WTC11 (cell line): Measurements from ENCODE around the gene ASPM. TPM values are rescaled to one million over a fixed set of nuclear protein-coding genes. Genes with fewer than 3 reads are reported as not detected.
"Not testable (repeated sequence)": the region's sequence is repeated elsewhere in the genome, so short reads cannot be mapped to it uniquely, and the experiment has no call there.

Experiments
- ATAC-seq: fragments of 200-7000 bp; cut with Tn5 transposase; 2 replicates; pipeline ENCODE4 v1.10.0; 2021; ENCODE audit warnings: mild to moderate bottlenecking, moderate library complexity
- CTCF ChIA-PET: fragments of 300-600 bp; sonication (Branson Sonifier 250); formaldehyde crosslinking; loops from one replicate; lab custom pipeline; 2021; ENCODE audit warnings: antibody characterized with exemption; lab: Charles Lee
- POLR2A ChIA-PET: fragments of 350-600 bp; sonication (Branson Sonifier 250); formaldehyde crosslinking; loops from one replicate; lab custom pipeline; 2021; ENCODE audit warnings: antibody characterized with exemption; lab: Charles Lee
- DNase-seq: peaks from one replicate; pipeline ENCODE4 v3.0.0; 2021; ENCODE audit warnings: low spot score
- H3K27ac Mint-ChIP-seq: 2 replicates; pipeline ENCODE4 v1.8.0; 2021; ENCODE audit warnings: mixed read lengths
- H3K27me3 Mint-ChIP-seq: 2 replicates; pipeline ENCODE4 v1.8.0; 2021; ENCODE audit warnings: low read depth, mild to moderate bottlenecking, moderate library complexity, mixed read lengths
- H3K36me3 Mint-ChIP-seq: 2 replicates; pipeline ENCODE4 v1.8.0; 2021; ENCODE audit warnings: mixed read lengths
- H3K4me1 Mint-ChIP-seq: 2 replicates; pipeline ENCODE4 v1.8.0; 2022; ENCODE audit warnings: mixed read lengths
- H3K4me3 Mint-ChIP-seq: 2 replicates; pipeline ENCODE4 v1.8.0; 2021; ENCODE audit warnings: mild to moderate bottlenecking, moderate library complexity, mixed read lengths
- H3K9me3 Mint-ChIP-seq: 2 replicates; pipeline ENCODE4 v1.8.0; 2021; ENCODE audit warnings: mixed read lengths
- AR ChIP-seq: fragments of 250-450 bp; sonication (Bioruptor Pico); IDR thresholded peaks from 2 replicates; pipeline ENCODE4 v1.9.0; 2021; ENCODE audit warnings: mild to moderate bottlenecking
- CREM ChIP-seq: sonication (generic); formaldehyde crosslinking; IDR thresholded peaks from 2 replicates; pipeline ENCODE4 v1.8.1; 2022; ENCODE audit warnings: mild to moderate bottlenecking, missing genetic modification reagents, moderate library complexity
- HMGXB4 ChIP-seq: sonication (generic); formaldehyde crosslinking; IDR thresholded peaks from 2 replicates; pipeline ENCODE4 v1.8.1; 2023; ENCODE audit warnings: mild to moderate bottlenecking, moderate library complexity, missing genetic modification reagents
- JUN ChIP-seq: sonication (generic); formaldehyde crosslinking; IDR thresholded peaks from 2 replicates; pipeline ENCODE4 v1.8.0; 2023; ENCODE audit warnings: mild to moderate bottlenecking, missing genetic modification reagents
- KAT7 ChIP-seq: sonication (generic); formaldehyde crosslinking; IDR thresholded peaks from 2 replicates; pipeline ENCODE4 v1.8.1; 2023; ENCODE audit warnings: missing genetic modification reagents, mild to moderate bottlenecking, borderline replicate concordance
- MLX ChIP-seq: sonication (generic); formaldehyde crosslinking; IDR thresholded peaks from 2 replicates; pipeline ENCODE4 v1.8.1; 2023; ENCODE audit warnings: mild to moderate bottlenecking, missing genetic modification reagents, moderate library complexity
- MYBL2 ChIP-seq: sonication (generic); formaldehyde crosslinking; IDR thresholded peaks from 2 replicates; pipeline ENCODE4 v1.8.1; 2023; ENCODE audit warnings: mild to moderate bottlenecking, moderate library complexity, missing genetic modification reagents
- NFATC4 ChIP-seq: fragments of 250-450 bp; sonication (Bioruptor Pico); IDR thresholded peaks from 2 replicates; pipeline ENCODE4 v1.9.0; 2021; ENCODE audit warnings: mild to moderate bottlenecking
- NR3C1 ChIP-seq: sonication (generic); formaldehyde crosslinking; conservative IDR thresholded peaks from 2 replicates; pipeline ENCODE4 v1.8.1; 2023; ENCODE audit warnings: low read depth, mild to moderate bottlenecking, missing genetic modification reagents
- OVOL2 ChIP-seq: fragments of 250-450 bp; sonication (Bioruptor Pico); IDR thresholded peaks from 2 replicates; pipeline ENCODE4 v1.9.0; 2021; ENCODE audit warnings: mild to moderate bottlenecking, borderline replicate concordance
- RORB ChIP-seq: fragments of 250-450 bp; sonication (Bioruptor Pico); IDR thresholded peaks from 2 replicates; pipeline ENCODE4 v1.9.0; 2021; ENCODE audit warnings: mild to moderate bottlenecking
- TP53 ChIP-seq: sonication (generic); formaldehyde crosslinking; IDR thresholded peaks from 2 replicates; pipeline ENCODE4 v1.8.1; 2023; ENCODE audit warnings: mild to moderate bottlenecking, missing genetic modification reagents
- USF1 ChIP-seq: sonication (generic); formaldehyde crosslinking; IDR thresholded peaks from 2 replicates; pipeline ENCODE4 v1.8.0; 2022; ENCODE audit warnings: mild to moderate bottlenecking, missing genetic modification reagents
- USF2 ChIP-seq: sonication (generic); formaldehyde crosslinking; IDR thresholded peaks from 2 replicates; pipeline ENCODE4 v1.8.1; 2023; ENCODE audit warnings: mild to moderate bottlenecking, missing genetic modification reagents, moderate library complexity
- ZNF232 ChIP-seq: sonication (generic); formaldehyde crosslinking; IDR thresholded peaks from 2 replicates; pipeline ENCODE4 v1.8.0; 2022; ENCODE audit warnings: mild to moderate bottlenecking, missing genetic modification reagents
- ZNF317 ChIP-seq: sonication (generic); formaldehyde crosslinking; IDR thresholded peaks from 2 replicates; pipeline ENCODE4 v1.8.1; 2023; ENCODE audit warnings: low read depth, mild to moderate bottlenecking, moderate library complexity, missing genetic modification reagents, borderline replicate concordance
- total RNA-seq: library from RNA; stranded (reverse); gene quantifications from 3 replicates; pipeline ENCODE4 v1.2.3, GENCODE V29; 2021
- TF ChIP-seq, protein P1 (sequence below): fragments of 250-450 bp; sonication (Bioruptor Pico); IDR thresholded peaks from 2 replicates; pipeline ENCODE4 v1.9.0; 2021; ENCODE audit warnings: mild to moderate bottlenecking
- TF ChIP-seq, protein P2 (sequence below): sonication (generic); formaldehyde crosslinking; IDR thresholded peaks from 2 replicates; pipeline ENCODE4 v1.8.1; 2022; ENCODE audit warnings: low read depth, missing genetic modification reagents, borderline replicate concordance

The ASPM gene
- total RNA-seq, 1 experiment from 2014 or later, result 44.5 TPM

- Mint-ChIP-seq H3K27ac (no peak overlapping the region), H3K4me3 (no peak overlapping the region), H3K4me1 (peaks cover 16% of the 10 kb centered on the region), H3K36me3 (peaks cover 57% of the 10 kb centered on the region), H3K27me3 (peaks cover 3% of the 10 kb centered on the region; the same call in 1 of the 2 replicates), H3K9me3 (peaks cover 37% of the 10 kb centered on the region)
- TF ChIP-seq MYBL2 (CRISPR knock-in tag) (no peak), ZNF232 (no peak), RORB (CRISPR knock-in tag) (no peak), ZNF317 (CRISPR knock-in tag) (no peak), AR (CRISPR knock-in tag) (no peak), HMGXB4 (CRISPR knock-in tag) (no peak), MLX (CRISPR knock-in tag) (no peak), USF2 (CRISPR knock-in tag) (no peak), KAT7 (CRISPR knock-in tag) (no peak), TP53 (CRISPR knock-in tag) (no peak), OVOL2 (CRISPR knock-in tag) (no peak), NFATC4 (no peak), CREM (CRISPR knock-in tag) (no peak), JUN (CRISPR knock-in tag) (no peak), USF1 (CRISPR knock-in tag) (no peak), NR3C1 (CRISPR knock-in tag) (no peak)
- TF ChIP-seq, protein P1, sequence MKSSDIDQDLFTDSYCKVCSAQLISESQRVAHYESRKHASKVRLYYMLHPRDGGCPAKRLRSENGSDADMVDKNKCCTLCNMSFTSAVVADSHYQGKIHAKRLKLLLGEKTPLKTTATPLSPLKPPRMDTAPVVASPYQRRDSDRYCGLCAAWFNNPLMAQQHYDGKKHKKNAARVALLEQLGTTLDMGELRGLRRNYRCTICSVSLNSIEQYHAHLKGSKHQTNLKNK (CRISPR knock-in tag), result no peak
- TF ChIP-seq, protein P2, sequence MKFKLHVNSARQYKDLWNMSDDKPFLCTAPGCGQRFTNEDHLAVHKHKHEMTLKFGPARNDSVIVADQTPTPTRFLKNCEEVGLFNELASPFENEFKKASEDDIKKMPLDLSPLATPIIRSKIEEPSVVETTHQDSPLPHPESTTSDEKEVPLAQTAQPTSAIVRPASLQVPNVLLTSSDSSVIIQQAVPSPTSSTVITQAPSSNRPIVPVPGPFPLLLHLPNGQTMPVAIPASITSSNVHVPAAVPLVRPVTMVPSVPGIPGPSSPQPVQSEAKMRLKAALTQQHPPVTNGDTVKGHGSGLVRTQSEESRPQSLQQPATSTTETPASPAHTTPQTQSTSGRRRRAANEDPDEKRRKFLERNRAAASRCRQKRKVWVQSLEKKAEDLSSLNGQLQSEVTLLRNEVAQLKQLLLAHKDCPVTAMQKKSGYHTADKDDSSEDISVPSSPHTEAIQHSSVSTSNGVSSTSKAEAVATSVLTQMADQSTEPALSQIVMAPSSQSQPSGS (CRISPR knock-in tag), result no peak
- ATAC-seq, result no peak
- ChIA-PET CTCF (no interaction called here), POLR2A (no interaction called here)
- DNase-seq, result no peak
Measured at GRCh38 chr1:197099444-197099843, 47.0 kb downstream of the ASPM start.

GRCh38 chr1:197096971-197097370, 49.5 kb downstream of the ASPM start:
- H3K9me3 Mint-ChIP-seq, result peaks cover 12% of the 10 kb centered on the region
- H3K4me3 Mint-ChIP-seq, CTCF ChIA-PET, H3K27ac Mint-ChIP-seq, DNase-seq, POLR2A ChIA-PET, ATAC-seq, H3K4me1 Mint-ChIP-seq, H3K27me3 Mint-ChIP-seq: not testable (repeated sequence)
- H3K36me3 Mint-ChIP-seq, result peaks cover 48% of the 10 kb centered on the region
